NCI-H510A treated with DMSO at 0.1 percent for 48 hours (cell line): ENCODE measurements around the gene PCDH8.

ENCODE experiments used
- DNase-seq: peaks from one replicate; lab custom pipeline; 2025; lab: John Stamatoyannopoulos, UW

Gene PCDH8, protein sequence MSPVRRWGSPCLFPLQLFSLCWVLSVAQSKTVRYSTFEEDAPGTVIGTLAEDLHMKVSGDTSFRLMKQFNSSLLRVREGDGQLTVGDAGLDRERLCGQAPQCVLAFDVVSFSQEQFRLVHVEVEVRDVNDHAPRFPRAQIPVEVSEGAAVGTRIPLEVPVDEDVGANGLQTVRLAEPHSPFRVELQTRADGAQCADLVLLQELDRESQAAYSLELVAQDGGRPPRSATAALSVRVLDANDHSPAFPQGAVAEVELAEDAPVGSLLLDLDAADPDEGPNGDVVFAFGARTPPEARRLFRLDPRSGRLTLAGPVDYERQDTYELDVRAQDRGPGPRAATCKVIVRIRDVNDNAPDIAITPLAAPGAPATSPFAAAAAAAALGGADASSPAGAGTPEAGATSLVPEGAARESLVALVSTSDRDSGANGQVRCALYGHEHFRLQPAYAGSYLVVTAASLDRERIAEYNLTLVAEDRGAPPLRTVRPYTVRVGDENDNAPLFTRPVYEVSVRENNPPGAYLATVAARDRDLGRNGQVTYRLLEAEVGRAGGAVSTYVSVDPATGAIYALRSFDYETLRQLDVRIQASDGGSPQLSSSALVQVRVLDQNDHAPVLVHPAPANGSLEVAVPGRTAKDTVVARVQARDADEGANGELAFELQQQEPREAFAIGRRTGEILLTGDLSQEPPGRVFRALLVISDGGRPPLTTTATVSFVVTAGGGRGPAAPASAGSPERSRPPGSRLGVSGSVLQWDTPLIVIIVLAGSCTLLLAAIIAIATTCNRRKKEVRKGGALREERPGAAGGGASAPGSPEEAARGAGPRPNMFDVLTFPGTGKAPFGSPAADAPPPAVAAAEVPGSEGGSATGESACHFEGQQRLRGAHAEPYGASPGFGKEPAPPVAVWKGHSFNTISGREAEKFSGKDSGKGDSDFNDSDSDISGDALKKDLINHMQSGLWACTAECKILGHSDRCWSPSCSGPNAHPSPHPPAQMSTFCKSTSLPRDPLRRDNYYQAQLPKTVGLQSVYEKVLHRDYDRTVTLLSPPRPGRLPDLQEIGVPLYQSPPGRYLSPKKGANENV

GRCh38 chr13:52848455-52849195 is at the start of gene PCDH8:
TSS of gene PCDH8 (minus strand) at chr13:52848640. CDS start at chr13:52848436, 204 bp downstream.
- peak; percentile 88 for DNase-seq

DNA sequence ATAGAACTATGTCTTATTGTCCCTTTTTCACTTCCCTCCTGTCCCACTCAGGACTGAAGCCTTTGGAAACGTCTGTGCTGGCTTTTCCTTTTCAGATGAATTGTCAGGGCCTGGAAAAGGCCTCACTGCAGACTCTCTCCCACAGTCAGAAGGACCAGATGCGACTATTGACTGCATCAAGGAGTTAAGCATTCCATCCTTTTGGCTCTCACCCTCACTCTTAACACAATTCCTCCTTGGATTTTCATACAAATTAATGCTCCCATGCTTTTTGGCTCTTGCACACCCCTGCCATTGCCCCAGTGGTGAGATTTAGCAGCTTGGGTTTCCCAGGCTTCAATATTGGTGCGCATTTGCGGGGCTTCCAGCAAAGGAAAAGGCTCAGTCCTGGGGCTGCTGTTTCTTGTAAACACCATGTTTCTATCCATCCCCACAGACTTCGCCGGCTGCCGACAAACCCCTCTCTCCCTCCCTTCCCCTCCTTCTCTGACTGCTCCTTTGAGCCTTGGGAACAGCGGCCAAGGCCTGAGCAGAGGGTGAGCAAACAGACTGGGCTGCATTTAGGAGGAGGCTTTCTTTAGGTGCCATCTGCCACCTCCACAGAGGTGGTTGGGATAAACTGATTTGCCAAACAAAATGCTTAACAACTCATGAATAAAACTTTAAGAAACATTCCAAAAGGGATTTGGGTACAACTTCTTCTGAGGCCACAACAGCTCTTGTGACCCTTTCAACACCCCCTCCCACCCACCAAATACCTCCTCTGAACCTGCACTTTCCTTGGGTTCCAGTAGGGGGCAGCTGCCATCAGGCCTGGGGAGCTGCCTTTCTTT is 48.6 kb upstream of the PCDH8 start:
- DNase-seq: no peak

GRCh38 chr13:52894413-52894812 is 46.0 kb upstream of the PCDH8 start:
- DNase-seq: no peak

- DNase-seq: no peak
These were observed 44.5 kb upstream of the PCDH8 start for GRCh38 chr13:52892925-52893324.

DNA sequence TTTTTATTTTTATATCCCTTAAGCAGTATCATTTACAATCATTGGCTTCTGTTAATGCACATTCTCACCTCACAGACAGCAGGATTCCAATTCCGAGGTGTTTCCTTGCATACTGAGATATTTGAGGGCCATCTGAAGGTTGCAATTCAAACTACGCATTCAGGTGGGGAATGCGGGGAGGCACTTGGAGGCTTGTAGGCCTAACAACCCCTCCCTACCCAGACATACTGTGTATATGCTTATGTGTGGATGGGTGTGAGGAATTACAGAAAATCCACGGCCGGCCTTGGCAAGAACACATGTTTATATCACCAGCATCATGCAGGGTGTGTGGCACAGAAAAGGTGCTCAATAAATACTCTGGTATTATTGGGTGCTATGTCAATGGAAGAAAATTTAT is 43.3 kb upstream of the PCDH8 start:
- no peak for DNase-seq

DNA sequence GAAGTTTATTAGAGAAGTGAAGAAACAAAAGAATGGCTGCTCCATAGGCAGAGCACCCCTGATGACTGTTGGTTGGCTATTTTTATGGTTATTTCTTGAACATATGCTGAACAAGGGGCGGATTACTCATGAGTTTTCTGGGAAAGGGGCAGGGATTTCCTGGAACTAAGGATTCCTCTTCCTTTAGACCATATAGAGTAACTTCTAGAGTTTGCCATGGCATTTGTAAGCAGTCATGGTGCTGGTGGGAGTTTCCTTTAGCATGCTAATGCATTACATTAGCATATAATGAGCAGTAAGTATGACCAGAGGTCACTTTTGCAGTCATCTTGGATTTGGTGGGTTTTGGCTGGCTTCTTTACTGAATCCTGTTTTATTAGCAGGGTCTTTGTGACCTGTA is 38.7 kb upstream of the PCDH8 start:
- DNase-seq: no peak

DNA sequence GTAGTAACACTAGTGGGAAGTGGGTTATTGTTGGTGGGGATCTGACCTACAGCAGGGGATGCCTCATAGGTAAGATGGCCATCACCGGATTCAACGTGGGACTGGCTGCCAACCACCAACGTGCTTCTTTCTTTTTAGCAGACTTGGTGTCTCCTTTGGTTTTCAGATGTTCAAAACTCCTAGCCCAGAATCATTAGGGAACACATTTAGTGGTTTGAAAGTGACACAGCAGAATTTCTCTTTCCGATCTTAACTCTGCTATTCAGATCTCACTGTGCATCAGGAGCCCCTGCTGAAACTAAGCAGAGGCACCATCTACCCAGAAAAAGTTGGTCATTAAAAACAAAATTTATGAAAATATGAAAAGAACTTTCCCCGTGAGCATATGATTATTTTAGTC is 36.7 kb upstream of the PCDH8 start:
- DNase-seq: no peak

DNA sequence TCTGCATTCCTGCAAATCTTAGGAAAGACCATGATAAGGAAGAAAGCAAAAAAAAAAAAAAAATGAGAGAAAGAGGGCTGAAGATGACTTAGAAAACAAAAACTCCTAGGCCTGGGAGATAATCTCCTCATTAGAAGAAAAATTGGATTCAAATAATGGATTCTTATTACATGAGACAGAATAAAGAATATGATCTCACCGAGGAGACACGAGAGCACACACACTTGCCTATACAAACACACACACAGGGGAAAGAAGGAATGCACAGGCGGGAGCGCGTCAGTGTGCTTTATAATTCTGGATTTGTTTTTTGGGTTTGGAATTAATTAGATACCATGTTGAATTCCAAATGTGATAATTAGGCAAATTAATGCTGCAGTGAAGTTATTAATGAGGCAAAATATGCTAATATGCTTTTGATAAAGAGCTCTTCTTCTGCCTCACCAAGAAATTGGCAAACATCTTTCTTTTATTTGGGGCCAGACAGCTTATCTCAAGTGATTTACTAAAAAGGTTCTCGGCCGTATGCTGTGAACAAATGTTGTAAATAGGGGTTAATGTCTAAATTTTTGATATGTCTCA is 36.1 kb upstream of the PCDH8 start:
- DNase-seq: no peak

- no peak for DNase-seq
These were observed 34.3 kb upstream of the PCDH8 start for GRCh38 chr13:52882785-52883184.

GRCh38 chr13:52879950-52880741 is 31.7 kb upstream of the PCDH8 start:
- DNase-seq: peak; percentile 35

- no peak for DNase-seq
These were observed 30.4 kb upstream of the PCDH8 start for GRCh38 chr13:52878831-52879230.

GRCh38 chr13:52870143-52870542 is 21.7 kb upstream of the PCDH8 start:
- no peak for DNase-seq

GRCh38 chr13:52869621-52870020 is 21.2 kb upstream of the PCDH8 start:
- DNase-seq: no peak

GRCh38 chr13:52869050-52869449 is 20.6 kb upstream of the PCDH8 start:
- no peak for DNase-seq

GRCh38 chr13:52868190-52868589 is 19.8 kb upstream of the PCDH8 start:
- DNase-seq: no peak

DNA sequence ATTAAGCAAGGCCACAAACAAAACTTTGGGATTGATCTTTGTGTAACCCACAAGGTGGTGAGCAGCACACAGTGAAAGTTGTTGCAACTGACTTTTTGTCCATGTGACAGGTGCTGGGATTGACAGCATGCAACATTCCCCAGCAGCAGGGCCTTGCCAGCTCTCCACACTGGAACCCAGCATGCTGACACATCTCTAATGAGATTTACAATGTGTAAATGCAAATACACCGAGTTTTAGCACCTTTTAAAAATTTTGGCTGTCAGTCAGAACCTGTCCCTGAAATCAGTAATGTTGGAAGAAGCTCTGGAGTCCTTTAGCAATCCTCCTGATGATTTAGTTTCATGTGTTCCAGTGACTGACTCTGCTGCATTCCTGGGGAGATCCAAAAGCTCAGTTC is 16.5 kb upstream of the PCDH8 start:
- no peak for DNase-seq

DNA sequence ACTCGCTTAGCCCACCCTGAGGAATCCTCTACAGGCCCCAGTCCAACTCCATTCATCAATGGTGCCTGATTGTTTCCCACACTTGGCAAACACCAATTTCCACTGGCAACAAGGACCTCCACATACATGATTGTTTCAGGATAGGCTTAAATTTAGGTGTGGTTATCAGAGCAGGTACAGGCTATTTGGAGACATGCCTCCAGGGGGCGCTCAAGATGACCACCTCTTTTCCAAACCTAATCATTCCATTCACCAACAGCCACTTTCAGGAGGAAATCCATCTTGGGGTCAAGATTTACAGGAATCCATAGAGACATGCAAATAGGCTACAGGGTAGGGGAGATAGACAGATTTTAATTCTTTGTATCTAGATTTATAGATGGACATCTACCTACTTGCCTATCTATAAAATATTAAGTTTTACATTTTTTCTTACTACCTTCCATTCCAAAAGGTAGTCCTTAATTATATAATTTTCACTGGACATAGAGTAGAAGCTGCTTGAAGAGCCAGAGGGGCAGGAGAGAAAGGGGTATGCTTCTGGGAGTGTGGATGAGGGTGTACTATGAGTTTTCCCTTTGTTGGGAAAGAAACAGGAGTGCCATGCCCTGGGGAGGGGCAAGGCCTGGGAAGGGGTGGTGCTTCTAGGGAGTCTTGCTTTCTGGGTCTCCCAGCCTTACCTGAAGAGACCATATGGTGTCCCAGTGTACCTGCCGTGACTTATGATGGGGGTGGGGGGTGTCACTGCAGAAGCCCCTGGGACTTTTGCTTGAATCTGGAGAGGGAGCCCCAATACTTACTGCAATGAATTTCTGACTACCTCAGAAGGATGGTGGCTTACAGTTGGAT is 14.1 kb upstream of the PCDH8 start:
- peak; percentile 10 for DNase-seq

DNA sequence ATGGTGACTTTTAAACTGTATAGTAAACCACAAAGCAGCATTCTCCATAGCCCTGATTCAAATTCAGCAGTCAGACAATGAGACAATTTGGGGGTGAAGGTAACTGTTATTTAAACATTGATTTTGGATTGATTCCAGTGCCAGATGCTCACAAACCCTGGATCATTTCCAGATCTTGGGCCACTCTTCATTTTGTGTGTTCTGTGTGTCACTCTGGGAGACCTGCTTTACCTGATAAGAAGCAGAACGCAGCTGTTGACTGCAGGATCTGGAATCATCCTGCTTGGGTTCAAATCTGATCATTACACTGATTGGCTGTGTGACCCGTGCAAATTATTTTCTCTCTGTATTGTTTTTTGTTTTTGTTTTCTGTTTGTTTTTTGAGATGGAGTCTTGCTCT is 4.0 kb upstream of the PCDH8 start:
- no peak for DNase-seq
